Stimulated activated CD8-positive, alpha-beta memory T cell treated with anti-CD3 and anti-CD28 coated beads, Interleukin-4, amount 100 ng/mL, for 1 hour (primary cell): ENCODE measurements around the gene MYO18B.

Experiments
- DNase-seq, 2 donors: peaks; one replicate each; pipeline ENCODE4 v3.0.0-alpha.2; 2020; ENCODE audit warnings: low read depth in 2 of 2, low spot score in 1 of 2

Gene MYO18B

GRCh38 chr22:25748140-25748539 is 6.2 kb downstream of the MYO18B start:
- DNase-seq = no peak

GRCh38 chr22:25748704-25749103 is 6.7 kb downstream of the MYO18B start:
- DNase-seq = no peak

DNA sequence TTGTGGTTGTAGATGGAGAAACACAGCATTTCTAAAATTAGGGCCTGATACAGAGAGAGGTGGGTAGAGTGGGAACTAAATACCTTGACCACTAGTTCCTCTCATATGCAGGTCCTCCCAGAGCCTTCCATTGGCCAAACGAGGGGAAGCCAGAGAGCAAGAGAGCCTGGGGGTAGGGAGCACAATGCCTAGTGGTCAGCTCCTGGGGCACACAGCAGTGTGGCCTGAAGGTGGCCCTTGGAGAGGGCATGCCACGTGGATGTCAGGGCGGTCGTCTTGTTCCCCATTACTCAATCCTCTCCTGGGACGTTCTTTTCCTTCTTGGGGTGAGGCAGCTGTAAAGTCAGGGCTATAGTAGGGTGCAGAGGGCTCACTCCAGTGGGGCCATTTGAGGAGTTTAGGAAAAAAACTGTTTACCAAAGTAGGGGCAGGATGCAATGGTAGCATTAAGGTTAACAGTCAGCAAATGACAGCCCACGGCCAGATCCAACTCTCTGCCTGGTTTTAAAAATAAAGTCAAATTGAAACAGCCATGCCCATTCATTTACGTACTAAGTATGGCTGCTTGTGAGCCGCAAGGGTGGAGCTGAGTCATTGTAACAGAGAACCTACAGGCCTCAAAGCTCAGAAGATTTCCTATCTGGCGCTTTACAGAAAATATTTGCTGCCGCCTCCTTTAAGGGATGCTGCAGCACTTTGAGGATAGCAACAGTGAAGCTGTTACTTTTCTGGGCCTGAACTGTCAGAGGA is 7.6 kb downstream of the MYO18B start:
- no peak for DNase-seq

GRCh38 chr22:25750569-25751173 is 8.7 kb downstream of the MYO18B start:
- DNase-seq = no peak

GRCh38 chr22:25751174-25751581 is 9.2 kb downstream of the MYO18B start:
- DNase-seq = no peak

- no peak for DNase-seq
These were observed 10.7 kb downstream of the MYO18B start for GRCh38 chr22:25752615-25753214.

DNA sequence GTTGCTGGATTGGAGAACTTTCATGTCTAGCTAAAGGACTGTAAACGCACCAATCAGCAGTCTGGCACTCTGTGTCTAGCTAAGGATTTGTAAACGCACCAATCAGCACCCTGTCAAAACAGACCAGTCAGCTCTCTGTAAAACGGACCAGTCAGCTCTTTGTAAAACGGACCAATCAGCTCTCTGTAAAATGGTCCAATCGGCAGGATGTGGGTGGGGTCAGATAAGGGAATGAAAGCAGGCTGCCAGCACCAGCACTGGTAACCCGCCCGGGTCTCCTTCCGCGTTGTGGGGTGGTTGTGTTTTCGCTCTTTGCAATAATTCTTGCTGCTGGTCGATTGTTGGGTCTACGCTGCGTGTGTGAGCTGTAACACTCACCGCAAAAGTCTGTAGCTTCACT is 11.3 kb downstream of the MYO18B start:
- no peak for DNase-seq

DNA sequence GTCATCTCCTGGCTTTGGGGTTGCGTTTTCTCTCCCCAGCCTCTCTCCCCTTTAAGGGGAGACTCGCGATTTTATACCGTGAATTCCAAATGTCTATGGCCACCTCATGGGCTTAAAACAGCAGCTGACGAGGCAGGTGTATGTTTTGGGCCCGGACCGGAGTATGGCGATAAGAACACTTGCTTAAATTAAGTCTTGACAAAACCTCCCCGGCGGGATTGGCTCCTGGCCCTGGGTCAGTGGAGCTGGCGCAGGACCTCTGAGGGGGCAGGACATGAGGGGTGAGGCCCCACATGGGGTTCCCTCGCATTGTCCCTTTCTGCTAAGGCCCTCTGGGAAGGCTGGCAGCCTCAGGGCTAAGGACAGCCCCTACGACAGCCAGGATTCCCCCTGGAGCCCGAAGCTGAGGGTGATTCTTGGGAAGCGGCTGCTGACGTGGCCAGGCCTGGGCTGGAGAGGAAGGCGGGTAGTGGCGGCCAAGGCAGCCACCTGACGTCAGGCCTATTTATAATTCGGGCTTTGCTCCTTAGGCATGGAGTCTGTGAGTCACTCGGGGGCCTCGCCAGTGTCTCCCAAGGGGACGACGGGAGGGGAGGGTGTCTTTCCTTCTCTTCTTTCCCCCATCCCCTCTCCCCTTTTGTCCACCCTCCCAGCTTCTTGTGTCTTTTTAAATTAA is 12.7 kb downstream of the MYO18B start:
- DNase-seq = no peak

DNA sequence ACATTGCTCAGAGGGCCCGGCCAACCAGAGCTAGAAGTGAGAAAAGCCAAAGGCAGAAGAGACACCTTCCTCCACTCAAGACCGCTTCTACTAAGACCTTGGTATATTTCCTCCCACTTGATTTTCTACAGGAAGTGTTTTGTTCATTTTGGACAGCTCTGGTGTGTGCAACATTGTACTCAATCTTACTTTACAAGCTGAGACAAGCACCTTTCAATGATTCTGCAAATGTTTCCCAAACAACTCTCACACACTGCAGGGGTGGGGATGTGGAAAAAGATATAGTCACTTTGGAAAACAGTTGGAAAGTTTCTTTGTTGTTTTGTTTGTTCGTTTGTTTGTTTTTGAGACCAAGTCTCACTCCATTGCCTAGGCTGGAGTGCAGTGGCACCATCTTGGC is 15.7 kb downstream of the MYO18B start:
- DNase-seq = no peak

DNA sequence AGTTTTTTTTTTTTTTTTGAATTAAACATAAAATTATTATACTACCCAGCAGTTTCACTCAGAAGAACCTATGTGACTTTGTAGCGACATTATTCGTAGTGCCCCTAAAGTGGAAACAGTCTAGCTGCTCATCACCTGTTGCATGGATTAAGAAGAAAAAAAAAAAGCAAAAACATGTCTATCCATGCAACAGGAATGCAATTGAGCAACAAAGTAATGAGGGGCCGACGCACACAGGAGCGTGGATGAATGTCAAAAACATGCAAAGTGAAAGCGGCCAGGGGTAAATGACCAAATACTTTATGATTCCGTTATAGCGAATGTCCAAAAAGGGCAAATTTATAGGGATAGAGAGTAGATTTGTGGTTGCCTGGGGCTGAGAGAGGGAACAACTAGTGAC is 16.3 kb downstream of the MYO18B start:
- DNase-seq = no peak

DNA sequence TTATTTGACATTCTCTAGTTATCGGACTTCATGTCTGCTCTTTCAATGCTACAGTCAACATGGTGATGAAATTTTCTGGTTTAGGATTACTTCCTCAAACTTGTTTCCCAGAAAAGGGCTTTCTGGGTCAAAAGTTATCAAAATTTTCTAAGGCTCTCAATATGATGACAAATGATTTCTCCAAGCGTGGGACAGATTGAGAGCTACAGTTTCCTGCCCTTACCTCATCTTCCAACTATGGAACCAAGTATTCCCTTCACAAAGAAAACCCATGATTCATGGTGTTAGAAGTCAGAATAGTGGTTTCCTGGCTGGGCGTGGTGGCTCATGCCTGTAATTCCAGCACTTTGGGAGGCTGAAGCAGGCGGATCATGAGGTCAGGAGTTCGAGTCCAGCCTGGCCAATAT is 17.8 kb downstream of the MYO18B start:
- DNase-seq = no peak

DNA sequence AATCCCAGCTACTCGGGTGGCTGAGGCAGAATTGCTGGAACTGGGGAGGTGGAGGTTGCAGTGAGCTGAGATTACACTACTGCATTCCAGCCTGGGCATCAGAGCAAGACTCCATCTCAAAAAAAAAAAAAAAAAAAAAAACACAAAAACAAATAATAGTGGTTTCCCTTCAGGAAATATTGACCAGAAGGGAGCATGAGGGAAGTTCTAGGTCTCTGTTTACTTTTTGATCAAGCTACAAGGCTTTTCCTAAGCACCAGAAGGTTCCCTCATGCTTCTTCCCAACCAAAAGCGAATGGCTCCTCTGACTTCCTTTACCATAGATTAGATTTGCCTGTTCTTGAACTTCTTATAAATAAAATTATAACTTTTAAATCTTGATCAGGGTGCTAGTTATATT is 18.3 kb downstream of the MYO18B start:
- no peak for DNase-seq

GRCh38 chr22:25760848-25761595 is 19.0 kb downstream of the MYO18B start:
- no peak for DNase-seq

- no peak for DNase-seq
These were observed 20.2 kb downstream of the MYO18B start for GRCh38 chr22:25762147-25762546.

GRCh38 chr22:25763239-25763777 is 21.3 kb downstream of the MYO18B start:
- no peak for DNase-seq

GRCh38 chr22:25764270-25765015 is 22.5 kb downstream of the MYO18B start:
- DNase-seq = no peak

- no peak for DNase-seq
These were observed 23.0 kb downstream of the MYO18B start for GRCh38 chr22:25765016-25765367.

DNA sequence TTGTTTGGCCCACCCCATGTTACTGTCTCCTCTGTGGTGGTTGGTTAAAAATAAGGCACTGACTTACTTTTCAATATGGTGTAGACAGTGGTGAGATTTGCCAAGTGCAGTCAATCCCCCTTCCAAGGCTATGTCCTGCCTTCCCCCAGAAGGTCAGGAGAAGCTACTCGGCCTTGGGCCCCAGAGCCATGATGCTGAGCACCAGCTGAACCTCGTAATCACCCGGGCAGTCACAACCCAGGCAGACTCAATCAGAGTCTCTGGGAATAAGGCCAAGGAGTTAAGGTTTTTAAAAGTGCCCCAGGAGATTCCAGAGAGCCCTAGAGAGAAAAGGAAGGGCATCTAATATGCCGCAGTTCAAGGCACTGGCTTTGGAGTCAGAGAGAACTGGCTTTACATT is 23.8 kb downstream of the MYO18B start:
- DNase-seq = no peak

DNA sequence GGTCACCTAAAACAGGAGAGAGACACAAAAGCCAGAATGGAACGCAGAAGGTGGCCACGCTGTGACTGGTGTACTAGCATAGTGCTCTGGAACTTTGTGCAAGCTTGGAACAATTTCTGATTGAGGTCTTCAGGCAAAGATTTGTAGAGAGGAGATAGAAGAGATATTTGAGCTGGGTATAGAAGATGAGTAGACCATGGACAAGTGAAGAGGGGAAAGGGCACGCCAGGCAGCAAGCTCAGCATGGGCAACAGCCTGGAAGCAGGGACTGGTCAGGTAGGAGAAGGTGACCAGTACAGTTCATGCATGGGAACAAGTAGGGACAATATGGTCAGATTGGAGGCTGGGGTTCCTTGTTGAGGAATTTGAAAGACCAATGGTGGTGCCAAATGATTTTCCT is 24.4 kb downstream of the MYO18B start:
- no peak for DNase-seq

DNA sequence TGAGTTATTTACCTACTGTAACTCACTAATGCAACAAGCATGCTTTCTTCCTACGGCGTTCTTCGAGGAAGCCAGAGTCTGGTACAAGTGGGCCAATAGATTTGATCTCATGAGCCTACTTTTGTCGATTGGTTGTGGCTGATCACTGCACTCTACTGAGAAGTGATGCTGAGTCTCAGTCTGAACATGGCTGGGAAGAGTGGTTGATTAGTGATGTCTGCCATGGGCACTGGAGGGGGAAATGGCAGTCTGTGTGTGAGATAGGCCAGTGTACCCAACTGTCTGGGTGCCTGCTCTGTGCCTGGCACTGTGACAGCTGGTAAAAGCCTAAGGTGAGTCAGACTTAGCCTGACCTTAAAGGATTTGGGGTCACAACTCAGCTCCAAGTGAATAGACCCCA is 28.3 kb downstream of the MYO18B start:
- DNase-seq = no peak
